Esophagus squamous epithelium (tissue), 5 donors: ENCODE data around the gene CD34. TPM values are rescaled to one million over a fixed set of nuclear protein-coding genes. Genes with fewer than 3 reads are reported as not detected.

ENCODE experiments used
- DNase-seq: peaks from one replicate; lab custom pipeline; 2025; lab: John Stamatoyannopoulos, UW
- H3K27ac ChIP-seq, 4 donors: fragments of 200-600 bp; sonication (generic); one replicate each; pipeline ENCODE4 v1.5.1; 2016 to 2019; ENCODE audit warnings: mild to moderate bottlenecking in 1 of 4
- H3K27me3 ChIP-seq, 4 donors: fragments of 200-600 bp; sonication (generic); 1 replicate in 3 of 4; 2 replicates in 1 of 4; pipeline versions ENCODE4 v1.5.1 to v1.6.0; 2017 to 2021; ENCODE audit warnings: antibody characterized with exemption in 1 of 4
- H3K36me3 ChIP-seq, 3 donors: fragments of 200-600 bp; sonication (generic); one replicate each; pipeline ENCODE4 v1.5.1; 2016 to 2019
- H3K4me1 ChIP-seq, 3 donors: fragments of 200-600 bp; sonication (generic); one replicate each; pipeline ENCODE4 v1.5.1; 2017 to 2019
- H3K4me3 ChIP-seq, 4 donors: fragments of 200-600 bp; sonication (generic); 1 replicate in 3 of 4; 2 replicates in 1 of 4; pipeline ENCODE4 v1.5.1; 2016 to 2019; ENCODE audit warnings: mild to moderate bottlenecking in 2 of 4, moderate library complexity in 1 of 4
- H3K9me3 ChIP-seq, 3 donors: fragments of 200-600 bp; sonication (generic); one replicate each; pipeline ENCODE4 v1.5.1; 2016 to 2019
- POLR2A ChIP-seq, 4 donors: fragments of 450-650 bp; IDR thresholded peaks; one replicate each; pipeline ENCODE4 v1.6.1; 2017; ENCODE audit warnings: antibody characterized with exemption in 4 of 4, mild to moderate bottlenecking in 4 of 4, moderate library complexity in 3 of 4
- WGBS, 2 donors: methylation state at CpG; one replicate each; pipeline ENCODE4 v1.1.5; 2018; 5-methylcytosine and 5-hydroxymethylcytosine counted together
- intact Hi-C: fragments of 100-400 bp; cut with DNase I; formaldehyde crosslinking; loops from one replicate; pipeline ENCODE4 v1.15.0; 2022
- total RNA-seq, 4 donors: library from RNA; depleted of rRNA; stranded (reverse); fragments of >200 nt; gene quantifications; one replicate each; pipeline ENCODE4 v1.1.0, GENCODE V29; 2016
- TF ChIP-seq, protein P1 (sequence below), 6 experiments: fragments of 450-650 bp in 4 of 6; fragments of 200-600 bp in 2 of 6; sonication (generic) in 2 of 6; IDR thresholded peaks; one replicate each; pipeline ENCODE4 v1.5.1; 2016 to 2019; ENCODE audit warnings: antibody characterized with exemption in 6 of 6, mild to moderate bottlenecking in 4 of 6, moderate library complexity in 4 of 6
- donor health status: DM: yes; HTN: yes; CAD: no.

CD34 gene
- total RNA-seq, 4 donors from 2014 or later = 1.3 to 32.2 (median 11.0) TPM

DNA sequence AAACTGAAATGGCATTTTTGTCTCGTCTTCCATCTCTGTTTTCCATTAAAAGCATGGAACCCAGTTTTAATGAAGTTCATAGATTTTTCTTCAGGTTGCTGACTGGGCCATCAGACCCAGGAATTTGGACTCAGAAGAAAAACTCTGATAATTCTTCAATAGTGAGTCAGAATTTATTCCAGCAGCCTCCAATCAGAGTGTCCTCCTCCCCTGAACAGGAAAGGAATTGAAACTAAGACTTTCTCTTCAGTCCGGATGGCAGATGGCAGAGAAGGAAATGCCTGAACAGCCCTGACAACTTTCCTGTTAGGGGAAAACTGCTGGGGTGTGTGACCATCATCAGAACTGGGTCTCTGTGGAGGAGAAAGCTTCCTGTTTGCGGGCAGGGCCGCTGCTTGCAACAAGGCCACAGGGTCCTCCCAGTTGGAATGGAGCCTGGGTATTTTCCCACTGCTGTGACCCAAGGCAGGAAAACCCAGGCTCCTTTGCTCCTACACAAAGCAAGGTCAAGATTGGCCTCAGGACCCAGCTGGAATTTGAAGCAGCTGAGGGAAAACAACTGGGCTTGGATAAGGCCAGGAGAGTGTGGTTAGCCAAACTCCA, 20.7 kb downstream of the CD34 start:
- DNase-seq = no peak
- Histone ChIP-seq H3K9me3 (no peaks in the 10 kb centered on the region), H3K27me3 (no peaks in the 10 kb centered on the region), H3K36me3 (no peaks in the 10 kb centered on the region), H3K4me3 (no peak overlapping the region), H3K27ac (peak overlapping the region; percentile 53 to 87 (median 74)), H3K4me1 (peaks cover 20 to 80% (median 37%) of the 10 kb centered on the region in 3 donors)
- TF ChIP-seq POLR2A (IDR thresholded peaks at IDR 0.05) = no peak
- TF ChIP-seq, protein P1, sequence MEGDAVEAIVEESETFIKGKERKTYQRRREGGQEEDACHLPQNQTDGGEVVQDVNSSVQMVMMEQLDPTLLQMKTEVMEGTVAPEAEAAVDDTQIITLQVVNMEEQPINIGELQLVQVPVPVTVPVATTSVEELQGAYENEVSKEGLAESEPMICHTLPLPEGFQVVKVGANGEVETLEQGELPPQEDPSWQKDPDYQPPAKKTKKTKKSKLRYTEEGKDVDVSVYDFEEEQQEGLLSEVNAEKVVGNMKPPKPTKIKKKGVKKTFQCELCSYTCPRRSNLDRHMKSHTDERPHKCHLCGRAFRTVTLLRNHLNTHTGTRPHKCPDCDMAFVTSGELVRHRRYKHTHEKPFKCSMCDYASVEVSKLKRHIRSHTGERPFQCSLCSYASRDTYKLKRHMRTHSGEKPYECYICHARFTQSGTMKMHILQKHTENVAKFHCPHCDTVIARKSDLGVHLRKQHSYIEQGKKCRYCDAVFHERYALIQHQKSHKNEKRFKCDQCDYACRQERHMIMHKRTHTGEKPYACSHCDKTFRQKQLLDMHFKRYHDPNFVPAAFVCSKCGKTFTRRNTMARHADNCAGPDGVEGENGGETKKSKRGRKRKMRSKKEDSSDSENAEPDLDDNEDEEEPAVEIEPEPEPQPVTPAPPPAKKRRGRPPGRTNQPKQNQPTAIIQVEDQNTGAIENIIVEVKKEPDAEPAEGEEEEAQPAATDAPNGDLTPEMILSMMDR (IDR thresholded peaks at IDR 0.05) = no peak
- intact Hi-C loops = no loop called here
- WGBS, 2 donors = 13 to 32% methylated on average over 4 of the region's 4 CpGs

DNA sequence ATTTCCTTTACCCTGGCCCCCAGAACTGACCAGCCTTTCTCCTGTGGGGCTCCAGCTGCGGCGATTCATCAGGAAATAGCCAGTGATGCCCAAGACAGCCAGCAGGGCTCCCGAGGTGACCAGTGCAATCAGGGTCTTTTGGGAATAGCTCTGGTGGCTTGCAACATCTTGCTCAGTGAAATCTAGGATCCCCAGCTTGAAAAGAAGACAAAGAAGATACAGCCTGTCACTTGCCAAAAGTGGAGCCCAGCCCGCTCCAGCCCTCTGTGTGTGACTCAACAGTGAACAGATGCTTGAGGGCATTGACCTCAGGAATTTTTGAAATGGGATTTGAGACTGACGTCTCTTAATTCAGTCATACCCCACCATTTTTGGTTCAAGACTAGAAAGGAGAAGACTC, 22.3 kb downstream of the CD34 start:
- H3K4me1 ChIP-seq = peaks cover 20 to 96% (median 43%) of the 10 kb centered on the region in 3 donors
- intact Hi-C loops = loop anchor here (5.0 kb wide), 1 partner anchor 69 kb away; no protein-coding TSS in a partner anchor
- no peaks in the 10 kb centered on the region for H3K36me3 ChIP-seq
- no peaks in the 10 kb centered on the region for H3K9me3 ChIP-seq
- H3K4me3 ChIP-seq = no peak overlapping the region
- peak overlapping the region; percentile 16 to 82 (median 72) for H3K27ac ChIP-seq
- WGBS, 2 donors = 44 to 52% methylated on average over 2 to 3 of the region's 5 CpGs
- TF ChIP-seq POLR2A (IDR thresholded peaks at IDR 0.05) = no peak
- TF ChIP-seq, protein P1 (IDR thresholded peaks at IDR 0.05) = no peak
- no peaks in the 10 kb centered on the region for H3K27me3 ChIP-seq
- DNase-seq = no peak

DNA sequence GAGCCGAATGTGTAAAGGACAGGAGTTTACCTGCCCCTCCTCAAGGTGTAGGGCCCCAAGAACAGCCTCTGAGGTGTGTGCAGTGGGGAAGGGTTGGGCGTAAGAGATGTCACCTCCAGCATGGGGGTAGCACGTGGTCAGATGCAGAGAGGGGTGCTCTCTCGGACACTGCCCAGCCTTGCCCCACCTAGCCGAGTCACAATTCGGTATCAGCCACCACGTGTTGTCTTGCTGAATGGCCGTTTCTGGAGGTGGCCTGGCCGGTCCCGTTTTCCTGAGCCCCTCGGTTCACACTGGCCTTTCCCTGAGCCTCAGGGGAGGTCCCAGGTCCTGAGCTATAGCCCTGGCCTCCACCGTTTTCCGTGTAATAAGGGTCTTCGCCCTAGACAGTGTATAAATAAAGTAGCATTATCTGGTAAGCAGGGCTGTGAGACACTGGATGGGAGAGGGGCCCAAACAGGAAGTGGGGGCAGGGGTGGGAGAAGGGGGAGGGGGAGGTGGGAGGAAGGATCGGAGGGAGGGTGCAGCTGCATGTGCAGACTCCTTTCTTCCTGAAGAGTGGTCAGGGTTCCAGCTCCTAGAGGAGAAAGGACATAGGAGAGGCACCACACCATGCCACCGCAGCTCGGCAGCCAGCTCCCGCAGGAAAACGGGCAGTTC, 23.3 kb downstream of the CD34 start:
- no peaks in the 10 kb centered on the region for H3K36me3 ChIP-seq
- no peaks in the 10 kb centered on the region for H3K27me3 ChIP-seq
- no peak overlapping the region for H3K4me3 ChIP-seq
- TF ChIP-seq, protein P1 (IDR thresholded peaks at IDR 0.05) = no peak
- no peak for TF ChIP-seq POLR2A (IDR thresholded peaks at IDR 0.05)
- H3K4me1 ChIP-seq = peaks cover 20 to 96% (median 43%) of the 10 kb centered on the region in 3 donors
- intact Hi-C loops = loop anchor here (5.0 kb wide), 1 partner anchor 70 kb away; no protein-coding TSS in a partner anchor
- no peak for DNase-seq
- H3K27ac ChIP-seq = peak overlapping the region; percentile 16 to 82 (median 72)
- 68 to 86% methylated on average over 8 to 9 of the region's 19 CpGs for WGBS, 2 donors
- H3K9me3 ChIP-seq = no peaks in the 10 kb centered on the region

DNA sequence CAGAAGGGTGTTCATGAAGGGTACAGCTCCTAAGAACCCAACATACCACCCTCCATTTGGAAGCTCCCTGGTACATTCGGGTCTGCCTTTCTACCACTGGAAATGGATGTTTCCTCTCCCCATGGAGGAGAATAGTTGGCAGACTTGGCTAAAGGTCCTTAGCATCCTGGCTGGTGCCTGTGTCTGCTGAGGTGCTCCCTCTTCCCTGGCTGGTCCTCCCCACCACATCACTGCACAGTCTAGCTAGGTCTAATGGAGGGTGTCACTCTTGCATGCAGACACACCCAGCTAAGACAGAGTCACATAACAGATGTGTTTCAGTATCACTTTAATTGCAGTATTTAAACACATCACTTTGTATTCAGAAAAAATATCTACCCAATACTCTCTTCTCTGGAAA, 24.7 kb downstream of the CD34 start:
- H3K4me1 ChIP-seq = peaks cover 20 to 87% (median 41%) of the 10 kb centered on the region in 3 donors
- H3K36me3 ChIP-seq = no peaks in the 10 kb centered on the region
- H3K27me3 ChIP-seq = no peaks in the 10 kb centered on the region
- no peak overlapping the region for H3K4me3 ChIP-seq
- peak overlapping the region in 3 of 4 donors; percentile 64 to 82 (median 71) for H3K27ac ChIP-seq
- TF ChIP-seq POLR2A (IDR thresholded peaks at IDR 0.05) = no peak
- TF ChIP-seq, protein P1 (IDR thresholded peaks at IDR 0.05) = no peak
- WGBS, 2 donors = 83 to 88% methylated on average over 1 of the region's 1 CpG
- intact Hi-C loops = loop anchor here (5.0 kb wide), 1 partner anchor 71 kb away; no protein-coding TSS in a partner anchor
- no peaks in the 10 kb centered on the region for H3K9me3 ChIP-seq
- no peak for DNase-seq
